ENCODE measurements around the gene TAGLN2.
A peak's percentile ranks its signal among the peaks of the same experiment; 100 is the strongest.
"Not testable (repeated sequence)": the region's sequence is repeated elsewhere in the genome, so short reads cannot be mapped to it uniquely, and the experiment has no call there.

TAGLN2 gene

GRCh38 chr1:159922511-159923202, 2.6 kb downstream of the TAGLN2 start:
- peak; percentile 73 for DNase-seq (ENCODE audit: low spot score)

GRCh38 chr1:159921700-159922504, 3.4 kb downstream of the TAGLN2 start:
- peak; percentile 37 for DNase-seq (ENCODE audit: low spot score)

GRCh38 chr1:159921251-159921650, 4.1 kb downstream of the TAGLN2 start:
- no peak for DNase-seq (ENCODE audit: low spot score)

- no peak for DNase-seq (ENCODE audit: low spot score)
These were observed 4.7 kb downstream of the TAGLN2 start for GRCh38 chr1:159920651-159921050.

- no peak for DNase-seq (ENCODE audit: low spot score)
These were observed 5.1 kb downstream of the TAGLN2 start for GRCh38 chr1:159920202-159920601.

GRCh38 chr1:159919236-159919865, 6.0 kb downstream of the TAGLN2 start:
- no peak for DNase-seq (ENCODE audit: low spot score)

- DNase-seq (ENCODE audit: low spot score): no peak
These were observed 6.7 kb downstream of the TAGLN2 start for GRCh38 chr1:159918352-159919200.

DNA sequence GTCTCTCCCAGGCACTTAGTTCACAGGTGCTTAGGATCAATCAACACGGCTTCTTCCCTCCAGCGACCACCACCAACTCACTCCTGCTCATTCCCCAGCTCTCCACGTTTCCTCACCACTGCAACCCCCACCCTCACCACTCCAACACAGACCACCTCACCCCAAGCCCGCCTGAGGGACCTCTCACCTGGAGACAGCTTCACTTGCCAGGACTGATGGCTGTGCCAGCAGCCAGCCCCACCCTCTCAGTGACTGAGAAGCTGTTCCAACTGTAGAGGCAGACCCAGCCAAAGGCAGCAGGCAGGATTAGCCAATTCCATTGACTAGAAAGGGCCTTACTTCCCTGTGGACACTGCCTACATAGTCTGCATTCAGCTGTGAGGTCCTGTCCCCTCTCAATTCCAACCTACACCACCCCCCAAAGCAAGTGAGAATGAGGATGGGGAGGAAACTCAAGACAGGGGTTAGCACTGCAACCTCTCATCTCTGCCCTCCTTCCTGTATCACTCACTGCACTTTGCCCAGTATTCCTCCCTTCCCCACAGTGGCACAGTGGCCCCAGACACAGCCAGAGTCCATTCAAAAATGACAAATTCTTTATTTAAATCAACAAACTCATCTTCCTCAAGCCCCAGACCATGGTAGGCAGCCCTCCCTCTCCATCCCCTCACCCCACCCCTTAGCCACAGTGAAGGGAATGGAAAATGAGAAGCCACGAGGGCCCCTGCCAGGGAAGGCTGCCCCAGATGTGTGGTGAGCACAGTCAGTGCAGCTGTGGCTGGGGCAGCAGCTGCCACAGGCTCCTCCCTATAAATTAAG, 7.6 kb downstream of the TAGLN2 start:
- no peak for DNase-seq (ENCODE audit: low spot score)

- peak; percentile 75 for DNase-seq (ENCODE audit: low spot score)
These were observed 8.9 kb downstream of the TAGLN2 start for GRCh38 chr1:159916242-159917051.

DNA sequence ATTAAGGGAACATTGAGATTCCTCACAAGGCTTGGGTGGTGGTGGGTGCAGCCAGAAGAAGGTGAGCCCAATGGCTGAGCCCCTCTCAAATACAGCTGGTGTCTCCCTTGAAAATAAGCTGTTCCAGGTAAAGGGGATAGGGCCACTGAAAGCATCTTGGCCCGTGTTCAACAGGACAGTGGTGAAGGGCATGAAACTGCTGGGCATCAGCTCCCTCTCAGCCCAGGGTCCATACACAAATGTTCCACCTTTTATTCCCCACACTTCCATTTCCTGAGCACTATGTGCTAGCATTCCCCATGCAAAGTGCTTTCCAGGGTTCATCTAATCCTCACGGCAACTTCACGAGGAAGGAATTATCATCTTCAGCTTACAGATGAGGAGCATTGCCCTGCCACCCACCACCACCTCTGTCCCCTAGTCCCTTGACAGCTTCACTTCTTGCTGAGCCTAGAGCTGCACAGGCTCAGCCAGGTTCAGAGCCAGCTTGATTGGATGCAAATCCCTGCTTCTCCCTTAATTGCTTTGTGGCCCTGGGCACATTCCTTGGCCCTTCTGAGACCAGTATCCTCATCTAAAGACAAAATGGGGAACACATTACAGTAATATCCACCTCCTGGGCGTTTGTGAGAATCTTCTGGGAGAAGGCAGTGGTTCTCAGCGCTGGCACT, 9.6 kb downstream of the TAGLN2 start:
- DNase-seq (ENCODE audit: low spot score): no peak

DNA sequence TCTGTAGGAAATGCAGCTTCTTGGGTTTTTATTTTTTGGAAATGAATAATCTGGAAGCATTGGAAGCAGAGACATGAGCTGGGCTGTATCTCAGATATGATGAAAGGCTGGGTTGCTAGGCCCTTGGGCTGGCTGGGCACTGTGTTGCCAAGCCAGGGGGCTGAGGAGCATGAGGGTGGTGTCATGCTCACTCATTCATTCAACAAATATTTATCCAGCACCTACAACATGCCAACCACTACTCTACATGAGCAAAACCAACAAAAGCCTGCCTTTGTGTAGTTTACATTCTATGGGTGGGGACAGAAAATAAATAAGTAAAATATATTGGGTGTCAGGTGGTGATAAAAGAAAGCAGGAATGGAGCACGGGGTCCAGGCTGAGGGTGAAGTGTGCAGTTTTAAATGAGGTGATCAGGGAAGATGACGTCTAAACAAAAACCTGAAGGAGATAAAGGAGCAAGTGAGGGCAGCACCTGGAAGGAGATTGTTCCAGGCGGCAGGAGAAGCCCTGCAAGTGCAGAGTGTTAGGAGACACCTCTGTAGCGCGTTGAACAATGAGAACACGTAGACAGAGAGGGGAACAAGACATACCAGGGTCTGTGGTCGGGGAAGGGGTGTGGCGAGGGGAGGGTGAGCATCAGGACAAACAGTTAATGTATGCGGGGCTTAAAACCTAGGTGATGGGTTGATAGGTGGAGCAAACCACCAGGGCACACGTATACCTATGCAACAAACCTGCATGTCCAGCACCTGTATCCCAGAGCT, 10.9 kb downstream of the TAGLN2 start:
- no peak for DNase-seq (ENCODE audit: low spot score)

DNA sequence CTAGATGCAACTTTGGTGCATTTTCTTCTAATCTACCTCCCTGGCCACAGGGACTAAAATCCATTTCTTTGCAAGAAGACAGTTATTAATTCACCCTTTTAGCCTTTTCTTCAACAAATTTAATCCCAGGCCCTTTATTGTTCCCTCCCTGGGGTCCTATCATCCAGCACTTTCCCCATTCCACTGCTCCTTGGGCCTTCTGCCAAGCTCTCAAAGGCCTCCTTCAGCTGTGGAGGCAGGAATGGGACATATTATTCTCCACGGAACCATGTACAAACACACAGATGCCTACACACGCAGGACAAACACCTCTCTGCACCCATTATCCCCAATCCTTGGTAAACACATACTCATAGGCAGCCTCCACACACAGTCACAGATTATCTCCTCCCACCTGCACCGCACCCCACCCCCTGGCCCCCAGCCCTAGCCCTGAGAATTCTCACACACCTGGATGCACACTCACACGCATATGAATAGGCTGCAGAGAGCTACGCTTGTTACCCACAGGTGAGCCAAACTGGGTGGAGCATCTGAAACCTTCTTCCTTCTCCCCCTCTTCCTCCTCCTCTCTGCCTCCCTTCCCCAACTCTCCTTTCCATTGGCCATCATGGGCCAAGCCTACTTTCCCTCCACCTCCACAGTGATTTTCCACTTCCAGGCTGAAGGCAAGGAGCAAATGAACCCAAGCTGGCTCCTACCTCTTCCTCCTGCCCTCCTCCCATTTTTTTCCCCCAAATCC, 11.7 kb downstream of the TAGLN2 start:
- no peak for DNase-seq (ENCODE audit: low spot score)

- no peak for DNase-seq (ENCODE audit: low spot score)
These were observed 13.8 kb downstream of the TAGLN2 start for GRCh38 chr1:159911326-159912070.

- DNase-seq (ENCODE audit: low spot score): no peak
These were observed 17.0 kb downstream of the TAGLN2 start for GRCh38 chr1:159908031-159908940.

- no peak for DNase-seq (ENCODE audit: low spot score)
These were observed 18.3 kb downstream of the TAGLN2 start for GRCh38 chr1:159906960-159907359.

DNA sequence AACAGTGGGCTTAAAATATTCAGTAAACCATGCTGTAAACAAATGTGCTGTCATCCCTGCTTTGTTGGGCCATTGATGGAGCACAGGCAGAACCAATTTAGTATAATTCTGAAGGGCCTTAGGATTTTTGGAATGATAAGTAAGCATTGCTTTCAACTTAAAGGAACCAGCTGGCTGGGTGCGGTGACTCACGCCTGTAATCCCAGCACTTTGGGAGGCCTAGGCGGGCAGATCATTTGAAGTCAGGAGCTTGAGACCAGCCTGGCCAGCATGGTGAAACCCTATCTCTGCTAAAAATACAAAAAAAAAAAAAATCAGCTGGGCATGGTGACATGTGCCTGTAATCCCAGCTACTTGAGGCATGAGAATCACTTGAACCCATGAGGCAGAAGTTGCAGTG, 21.3 kb downstream of the TAGLN2 start:
- DNase-seq (ENCODE audit: low spot score): not testable (repeated sequence)
